ENCODE measurements around the gene OSMR.

DNA sequence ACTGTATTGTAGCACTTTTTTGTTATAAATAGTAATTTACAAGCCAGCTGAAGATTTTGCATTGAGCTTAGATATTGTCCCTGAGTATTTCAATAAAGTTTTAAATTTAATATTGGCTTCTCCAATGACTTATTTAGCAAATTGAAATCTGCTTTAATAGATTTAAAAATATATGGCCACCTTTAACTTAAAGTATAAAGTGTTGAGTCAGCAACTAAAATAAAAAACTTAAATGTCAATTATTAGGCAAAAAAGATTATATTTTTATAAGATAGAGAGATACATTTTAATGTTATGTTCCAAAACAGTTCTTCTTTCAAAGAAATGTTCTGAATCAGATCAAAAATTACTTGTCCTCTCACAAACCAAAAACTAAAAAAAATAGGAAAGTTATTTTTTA is 60.7 kb downstream of the OSMR start:
- TF ChIP-seq, protein P1, sequence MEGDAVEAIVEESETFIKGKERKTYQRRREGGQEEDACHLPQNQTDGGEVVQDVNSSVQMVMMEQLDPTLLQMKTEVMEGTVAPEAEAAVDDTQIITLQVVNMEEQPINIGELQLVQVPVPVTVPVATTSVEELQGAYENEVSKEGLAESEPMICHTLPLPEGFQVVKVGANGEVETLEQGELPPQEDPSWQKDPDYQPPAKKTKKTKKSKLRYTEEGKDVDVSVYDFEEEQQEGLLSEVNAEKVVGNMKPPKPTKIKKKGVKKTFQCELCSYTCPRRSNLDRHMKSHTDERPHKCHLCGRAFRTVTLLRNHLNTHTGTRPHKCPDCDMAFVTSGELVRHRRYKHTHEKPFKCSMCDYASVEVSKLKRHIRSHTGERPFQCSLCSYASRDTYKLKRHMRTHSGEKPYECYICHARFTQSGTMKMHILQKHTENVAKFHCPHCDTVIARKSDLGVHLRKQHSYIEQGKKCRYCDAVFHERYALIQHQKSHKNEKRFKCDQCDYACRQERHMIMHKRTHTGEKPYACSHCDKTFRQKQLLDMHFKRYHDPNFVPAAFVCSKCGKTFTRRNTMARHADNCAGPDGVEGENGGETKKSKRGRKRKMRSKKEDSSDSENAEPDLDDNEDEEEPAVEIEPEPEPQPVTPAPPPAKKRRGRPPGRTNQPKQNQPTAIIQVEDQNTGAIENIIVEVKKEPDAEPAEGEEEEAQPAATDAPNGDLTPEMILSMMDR (IDR thresholded peaks at IDR 0.05; ENCODE audit: insufficient read depth, low read length, poor library complexity, severe bottlenecking) = no peak
- no peak for TF ChIP-seq EZH2phosphoT487 (conservative IDR thresholded peaks at IDR 0.05; ENCODE audit: low read length)
